Glutamatergic neuron (in vitro differentiated cells): Measurements from ENCODE around the gene ZNF668. TPM values are rescaled to one million over a fixed set of nuclear protein-coding genes. Genes with fewer than 3 reads are reported as not detected.
A peak's percentile ranks its signal among the peaks of the same experiment; 100 is the strongest.

ENCODE experiments used
- DNase-seq: peaks from one replicate; pipeline ENCODE4 v3.0.0; 2022
- H3K27ac Mint-ChIP-seq: one replicate; pipeline ENCODE4 v1.8.0; 2020; ENCODE audit warnings: mild to moderate bottlenecking, mixed read lengths, inconsistent platforms; ENCODE audit not compliant: unreplicated experiment
- H3K27me3 Mint-ChIP-seq: one replicate; pipeline ENCODE4 v1.8.0; 2020; ENCODE audit warnings: mild to moderate bottlenecking, moderate library complexity, mixed read lengths, inconsistent platforms; ENCODE audit not compliant: unreplicated experiment
- H3K36me3 Mint-ChIP-seq: one replicate; pipeline ENCODE4 v1.8.0; 2020; ENCODE audit warnings: mild to moderate bottlenecking, mixed read lengths, inconsistent platforms; ENCODE audit not compliant: unreplicated experiment
- H3K4me1 Mint-ChIP-seq: one replicate; pipeline ENCODE4 v1.8.0; 2020; ENCODE audit warnings: mild to moderate bottlenecking, low read depth, mixed read lengths, inconsistent platforms; ENCODE audit not compliant: unreplicated experiment
- H3K4me3 Mint-ChIP-seq: one replicate; pipeline ENCODE4 v1.8.0; 2020; ENCODE audit warnings: mild to moderate bottlenecking, mixed read lengths, inconsistent platforms; ENCODE audit not compliant: unreplicated experiment
- H3K9me3 Mint-ChIP-seq: one replicate; pipeline ENCODE4 v1.8.0; 2020; ENCODE audit warnings: mild to moderate bottlenecking, moderate library complexity, mixed read lengths, inconsistent platforms; ENCODE audit not compliant: unreplicated experiment
- CTCF ChIP-seq: fragments of 200-600 bp; sonication (generic); IDR thresholded peaks from one replicate; pipeline ENCODE4 v1.5.0; 2021; ENCODE audit not compliant: partially characterized antibody, unreplicated experiment
- total RNA-seq: library from RNA; stranded (reverse); fragmentation: NEBNext Ultra II Directional; extraction: Animal tissue kit (Norgen Biotek cat#: 25700); gene quantifications from one replicate; pipeline ENCODE4 v1.2.1, GENCODE V29; 2021; ENCODE audit not compliant: unreplicated experiment

The ZNF668 gene
- total RNA-seq, 1 donor from 2014 or later, result 15.5 TPM

- no peak for TF ChIP-seq CTCF
- H3K9me3 Mint-ChIP-seq, result peaks cover 7% of the 10 kb centered on the region
- H3K27me3 Mint-ChIP-seq, result peaks cover 9% of the 10 kb centered on the region
- H3K4me1 Mint-ChIP-seq, result peaks cover 8% of the 10 kb centered on the region
- H3K36me3 Mint-ChIP-seq, result no peaks in the 10 kb centered on the region
- H3K4me3 Mint-ChIP-seq, result peak within 1 kb of the TSS; percentile 90
- DNase-seq, result peak; percentile 96
- H3K27ac Mint-ChIP-seq, result peak within 1 kb of the TSS; percentile 97
Observed at GRCh38 chr16:31032736-31033708, 41.0 kb downstream of the ZNF668 start, which contains the start of gene STX4. Gene STX4, plus strand, starts transcription at chr16:31033558. Its CDS starts 248 bp downstream, at chr16:31033806.

GRCh38 chr16:31031276-31031675 is 42.8 kb downstream of the ZNF668 start:
- Mint-ChIP-seq H3K4me3 (no peak overlapping the region), H3K27me3 (peaks cover 9% of the 10 kb centered on the region), H3K9me3 (peaks cover 7% of the 10 kb centered on the region), H3K27ac (no peak overlapping the region), H3K4me1 (peaks cover 8% of the 10 kb centered on the region), H3K36me3 (no peaks in the 10 kb centered on the region)
- TF ChIP-seq CTCF, result no peak
- no peak for DNase-seq

GRCh38 chr16:31029272-31029671 is 44.8 kb downstream of the ZNF668 start:
- no peak for TF ChIP-seq CTCF
- no peak for DNase-seq
- H3K27ac Mint-ChIP-seq, result no peak overlapping the region
- H3K4me1 Mint-ChIP-seq, result peaks cover 5% of the 10 kb centered on the region
- H3K4me3 Mint-ChIP-seq, result no peak overlapping the region
- H3K9me3 Mint-ChIP-seq, result peaks cover 7% of the 10 kb centered on the region
- peaks cover 8% of the 10 kb centered on the region for H3K27me3 Mint-ChIP-seq
- H3K36me3 Mint-ChIP-seq, result no peaks in the 10 kb centered on the region

GRCh38 chr16:31025339-31025738 is 48.7 kb downstream of the ZNF668 start:
- Mint-ChIP-seq H3K36me3 (no peaks in the 10 kb centered on the region), H3K27me3 (no peaks in the 10 kb centered on the region)

More at GRCh38 chr16:31025339-31025738, 48.7 kb downstream of the ZNF668 start:
- no peak for DNase-seq
- TF ChIP-seq CTCF, result no peak
- Mint-ChIP-seq H3K9me3 (no peaks in the 10 kb centered on the region), H3K4me1 (no peaks in the 10 kb centered on the region), H3K4me3 (no peak overlapping the region), H3K27ac (no peak overlapping the region)
